T-helper 1 cell (primary cell): ENCODE data around the gene RPS6KC1.
"Not testable (repeated sequence)": the region's sequence is repeated elsewhere in the genome, so short reads cannot be mapped to it uniquely, and the experiment has no call there.

Experiments
- DNase-seq, 5 donors: peaks; one replicate each; pipeline ENCODE4 v3.0.0-alpha.2; 2012 to 2020

Gene RPS6KC1

DNA sequence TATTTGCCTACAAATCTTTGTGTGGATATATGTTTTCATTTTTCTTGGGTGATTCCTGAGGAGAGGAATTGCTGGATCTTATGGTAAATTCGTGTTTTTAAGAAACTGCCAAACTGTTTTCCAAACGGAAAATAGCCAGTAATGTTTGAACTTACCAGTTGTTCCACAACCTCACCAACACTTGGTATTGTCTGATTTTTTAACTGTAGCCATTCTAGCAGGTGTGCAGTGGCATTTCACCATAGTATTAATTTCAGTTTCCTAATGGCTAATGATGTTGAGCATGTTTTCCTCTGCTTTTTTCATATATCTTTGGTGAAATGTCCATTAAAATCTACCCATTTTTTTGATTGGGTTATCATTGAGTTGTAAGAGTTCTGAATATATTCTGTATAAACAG, 56.6 kb downstream of the RPS6KC1 start:
- no peak for DNase-seq

DNA sequence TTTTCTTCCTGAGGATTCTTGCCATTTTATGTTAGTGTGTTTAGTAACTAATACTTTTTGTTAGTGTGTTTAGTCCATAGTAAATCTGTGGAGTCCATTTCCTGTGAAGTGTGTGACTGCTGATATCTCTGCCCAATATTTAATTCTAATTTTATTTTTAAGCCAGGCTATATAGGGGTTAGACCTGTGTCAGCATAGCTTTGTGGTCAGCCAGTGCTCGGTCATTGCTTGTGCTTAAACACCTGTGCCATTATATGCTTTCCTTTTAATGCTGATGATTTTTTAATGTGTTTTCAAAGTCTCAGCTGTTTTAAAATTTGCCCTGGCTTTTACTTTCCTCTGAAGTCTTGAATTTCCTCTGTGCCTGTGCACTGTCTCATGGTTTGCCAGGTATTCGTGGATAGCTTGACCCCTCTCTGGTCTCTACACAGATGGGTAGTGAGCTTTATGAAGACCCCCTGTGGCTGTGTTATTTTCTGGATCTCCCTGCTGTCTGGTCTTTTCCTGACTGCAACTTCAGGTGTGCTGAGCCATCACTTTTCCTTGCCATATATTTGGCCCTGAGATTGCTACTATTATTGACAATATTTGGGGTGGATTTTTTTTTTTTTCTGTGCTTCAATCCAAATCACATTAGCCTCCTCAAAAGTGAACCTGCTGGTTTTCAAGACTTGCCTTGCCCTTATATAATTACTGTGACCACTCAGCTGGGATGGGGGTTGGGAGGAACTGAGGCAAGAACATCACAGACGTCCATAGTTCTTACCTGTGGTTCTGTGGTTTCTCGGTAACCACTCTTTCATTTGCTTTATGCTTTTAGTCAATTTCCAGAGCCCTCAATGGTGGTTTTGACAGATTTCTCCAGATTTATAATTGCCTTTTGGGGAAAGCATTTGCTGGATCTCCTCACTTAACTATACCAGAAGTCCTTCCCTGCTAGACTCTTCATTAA, 59.6 kb downstream of the RPS6KC1 start:
- DNase-seq, result no peak

DNA sequence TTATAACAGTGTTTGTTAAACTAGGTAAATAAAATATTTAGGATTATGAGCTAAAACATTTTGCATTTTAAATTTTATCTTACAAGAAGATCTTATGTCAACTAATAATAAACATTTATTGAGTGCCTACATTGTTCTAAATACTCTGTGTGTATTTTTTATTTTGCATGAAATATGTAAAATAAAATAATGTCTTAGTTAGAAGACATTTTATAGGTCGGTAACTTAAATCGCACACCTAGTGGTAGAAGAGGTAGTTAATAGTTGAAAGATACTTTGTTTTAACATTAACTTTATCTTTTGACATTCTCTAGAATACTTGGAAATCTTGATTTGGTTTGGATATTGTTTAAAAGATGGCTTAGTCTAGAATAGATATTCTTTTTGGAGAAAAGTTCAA, 60.5 kb downstream of the RPS6KC1 start:
- no peak for DNase-seq

DNA sequence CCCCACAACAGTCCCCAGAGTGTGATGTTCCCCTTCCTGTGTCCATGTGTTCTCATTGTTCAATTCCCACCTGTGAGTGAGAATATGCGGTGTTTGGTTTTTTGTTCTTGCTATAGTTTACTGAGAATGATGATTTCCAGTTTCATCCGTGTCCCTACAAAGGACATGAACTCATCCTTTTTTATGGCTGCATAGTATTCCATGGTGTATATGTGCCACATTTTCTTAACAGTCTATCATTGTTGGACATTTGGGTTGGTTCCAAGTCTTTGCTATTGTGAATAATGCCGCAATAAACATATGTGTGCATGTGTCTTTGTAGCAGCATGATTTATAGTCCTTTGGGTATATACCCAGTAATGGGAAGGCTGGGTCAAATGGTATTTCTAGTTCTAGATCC, 61.7 kb downstream of the RPS6KC1 start:
- not testable (repeated sequence) for DNase-seq

DNA sequence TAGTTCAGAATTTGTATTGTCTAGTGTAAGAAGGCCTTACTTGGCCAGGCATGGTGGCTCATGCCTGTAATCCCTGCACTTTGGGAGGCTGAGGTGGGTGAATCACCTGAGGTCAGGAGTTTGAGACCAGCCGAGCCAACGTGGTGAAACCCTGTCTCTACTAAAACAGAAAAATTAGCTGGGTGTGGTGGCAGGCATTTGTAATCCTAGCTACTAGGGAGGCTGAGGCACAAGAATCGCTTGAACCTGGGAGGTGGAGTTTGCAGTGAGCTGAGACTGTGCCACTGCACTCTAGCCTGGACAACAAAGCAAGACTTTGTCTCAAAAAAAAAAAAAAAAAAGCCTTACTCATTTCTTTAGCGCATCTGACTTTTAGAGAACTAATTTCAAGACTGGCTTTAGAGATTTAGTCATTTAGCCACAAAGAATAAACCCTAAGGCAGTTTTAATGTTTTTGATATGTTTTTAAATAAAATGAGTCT, 66.7 kb downstream of the RPS6KC1 start:
- not testable (repeated sequence) for DNase-seq

- no peak for DNase-seq
Measured at GRCh38 chr1:213119794-213120193, 68.8 kb downstream of the RPS6KC1 start.

DNA sequence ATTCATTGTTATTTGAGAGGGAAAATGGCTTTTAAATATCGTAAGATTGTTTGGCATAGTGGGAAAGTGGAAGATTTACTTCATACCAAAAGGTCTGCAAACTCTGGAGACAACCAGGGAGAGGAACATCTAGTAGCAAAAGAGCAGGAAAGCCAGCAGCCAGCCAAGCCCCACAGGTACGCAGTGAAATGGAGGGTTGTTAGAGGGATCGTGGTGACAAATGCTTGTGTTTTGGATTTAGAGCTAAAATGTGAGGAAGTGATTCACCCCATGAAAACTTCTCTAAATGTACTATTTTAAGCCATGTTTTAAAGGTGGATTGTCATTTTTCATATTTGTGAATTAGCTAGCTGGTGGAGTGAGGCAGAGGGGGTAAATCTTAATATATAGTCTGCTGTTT, 69.3 kb downstream of the RPS6KC1 start:
- DNase-seq, result no peak

- DNase-seq, result no peak
Measured at GRCh38 chr1:213120961-213121360, 69.9 kb downstream of the RPS6KC1 start.

DNA sequence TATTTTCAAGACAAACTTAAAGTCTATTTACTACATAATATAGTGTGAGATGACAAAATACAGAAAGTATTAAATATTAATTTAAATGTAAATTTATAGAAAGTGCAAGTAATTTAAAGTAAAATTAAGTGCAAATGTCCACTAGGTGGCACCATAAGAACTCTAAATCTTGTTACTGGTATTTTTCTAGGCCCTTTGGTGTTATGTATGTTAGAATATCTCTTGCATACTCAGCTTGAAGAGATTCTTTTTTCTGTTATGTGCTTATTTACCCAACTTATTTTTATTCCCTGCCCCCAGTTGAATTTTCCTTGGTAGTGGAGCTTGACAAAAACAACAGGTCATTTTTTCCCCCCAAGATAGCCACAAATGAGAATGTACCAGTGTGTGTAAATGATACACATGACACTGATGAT, 71.5 kb downstream of the RPS6KC1 start:
- peak in 1 of 5 donors; percentile 27 for DNase-seq

- no peak for DNase-seq
Measured at GRCh38 chr1:213123087-213123486, 72.0 kb downstream of the RPS6KC1 start.

DNA sequence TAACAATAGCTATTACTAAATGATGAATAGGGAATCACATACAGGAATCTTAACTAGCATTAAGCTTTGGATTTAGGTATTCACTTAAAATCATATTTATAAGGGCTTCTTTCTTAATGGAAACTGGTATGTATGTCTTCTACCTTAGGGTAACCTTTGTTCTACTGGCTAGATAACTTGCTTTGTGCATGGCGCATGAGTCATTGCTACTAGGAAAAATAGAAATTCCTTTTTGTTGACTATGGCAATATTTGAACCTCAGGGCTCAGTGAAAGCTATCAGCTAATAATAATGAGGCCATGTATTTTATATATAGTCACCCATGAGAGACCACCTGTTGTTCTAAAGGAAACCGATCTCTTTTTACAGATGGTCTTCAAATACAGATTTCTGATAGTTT, 72.5 kb downstream of the RPS6KC1 start:
- DNase-seq, result no peak

DNA sequence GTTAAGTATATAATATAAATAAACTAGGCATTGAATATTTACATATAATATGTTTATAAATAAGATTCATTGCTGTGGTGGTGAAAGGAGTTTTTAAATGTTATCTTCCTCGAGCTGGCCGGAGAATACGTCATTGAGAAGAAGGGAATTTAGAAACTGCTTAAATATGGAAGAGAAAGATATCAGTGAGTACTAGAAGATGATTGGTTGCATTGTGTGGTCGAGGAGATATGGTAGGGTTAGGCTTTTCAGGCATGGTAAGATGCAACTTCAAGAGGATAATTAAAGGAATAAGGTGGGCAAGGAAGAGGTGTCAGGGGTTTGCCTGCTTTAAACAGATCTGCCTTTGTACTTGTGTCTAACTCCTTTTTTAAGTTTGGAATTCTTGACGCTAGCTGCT, 73.5 kb downstream of the RPS6KC1 start:
- DNase-seq, result no peak

GRCh38 chr1:213125643-213126042, 74.6 kb downstream of the RPS6KC1 start:
- no peak for DNase-seq

GRCh38 chr1:213127074-213127473, 76.0 kb downstream of the RPS6KC1 start:
- no peak for DNase-seq

DNA sequence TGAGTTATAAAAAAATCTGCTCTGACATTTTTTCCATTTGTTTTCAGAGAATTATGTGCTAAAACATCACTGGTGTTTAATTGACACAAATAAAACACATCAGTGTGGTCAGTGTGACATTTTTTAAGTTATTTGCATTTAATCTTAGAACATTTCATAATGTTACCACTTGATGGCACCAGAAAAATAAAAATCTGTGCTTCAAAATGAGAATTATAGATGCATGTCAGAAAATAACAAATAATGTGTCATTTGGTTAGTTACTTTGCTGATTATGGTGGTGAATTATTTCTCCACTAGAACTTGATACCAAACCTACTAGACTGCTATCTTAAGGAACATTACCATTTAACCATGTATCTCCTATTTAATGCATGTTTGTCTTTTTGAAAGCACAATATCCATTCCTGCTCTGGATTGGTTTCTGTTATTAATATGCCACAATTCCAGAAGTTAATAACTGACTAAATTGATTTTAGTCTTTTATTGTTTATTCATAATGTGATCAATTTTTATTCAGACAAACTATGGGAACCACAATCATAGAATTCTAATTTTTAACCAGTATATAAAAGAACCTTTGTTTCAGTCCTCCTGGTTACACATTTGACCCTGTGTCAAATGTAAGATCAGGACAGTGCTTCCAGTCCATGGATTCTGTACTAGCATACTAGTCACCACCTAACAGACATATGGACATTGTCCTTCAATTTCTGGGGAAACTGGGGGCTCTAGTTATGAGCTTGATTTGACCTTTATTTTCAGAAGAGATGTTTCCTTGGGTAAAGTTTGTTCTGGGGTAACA, 81.0 kb downstream of the RPS6KC1 start:
- no peak for DNase-seq

DNA sequence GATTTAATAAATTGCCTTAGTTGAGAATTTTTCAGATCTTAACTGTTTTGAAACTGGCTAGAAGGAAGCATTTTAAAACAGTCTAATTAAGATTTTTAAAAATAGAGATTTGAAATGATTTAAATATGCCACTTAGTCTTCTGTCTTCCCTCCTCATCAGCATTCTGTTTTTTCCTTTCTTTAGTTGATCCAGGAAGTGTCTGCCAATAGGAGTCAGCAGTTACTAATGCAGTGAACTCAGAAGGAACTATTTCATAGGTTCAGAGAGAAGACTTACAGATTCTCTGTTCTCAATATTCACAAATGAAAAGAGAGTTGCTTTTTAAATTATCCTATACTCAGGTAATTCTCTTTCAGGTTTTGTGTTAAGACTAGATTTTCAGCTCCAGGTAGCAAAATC, 84.5 kb downstream of the RPS6KC1 start:
- no peak for DNase-seq

GRCh38 chr1:213136190-213136917, 85.3 kb downstream of the RPS6KC1 start:
- DNase-seq, result no peak

DNA sequence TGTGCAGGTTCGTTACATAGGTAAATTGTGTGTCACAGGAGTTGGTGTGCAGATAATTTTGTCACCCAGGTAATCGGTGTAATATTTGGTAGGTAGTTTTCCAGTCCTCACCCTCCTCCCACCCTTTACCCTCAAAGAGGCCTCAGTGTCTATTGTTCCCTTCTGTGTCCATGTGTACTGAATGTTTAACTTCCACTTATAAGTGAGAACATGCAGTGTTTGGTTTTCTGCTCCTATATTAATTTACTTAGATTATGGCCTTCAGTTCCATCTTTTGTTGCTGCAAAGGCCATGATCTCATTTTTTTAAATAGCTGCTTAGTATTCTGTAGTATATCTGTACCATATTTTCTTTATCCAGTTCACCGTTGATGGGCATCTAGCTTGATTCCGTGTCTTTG, 87.3 kb downstream of the RPS6KC1 start:
- DNase-seq, result no peak

- no peak for DNase-seq
Measured at GRCh38 chr1:213138892-213139291, 87.9 kb downstream of the RPS6KC1 start.

GRCh38 chr1:213148905-213149304, 97.9 kb downstream of the RPS6KC1 start:
- DNase-seq, result no peak

DNA sequence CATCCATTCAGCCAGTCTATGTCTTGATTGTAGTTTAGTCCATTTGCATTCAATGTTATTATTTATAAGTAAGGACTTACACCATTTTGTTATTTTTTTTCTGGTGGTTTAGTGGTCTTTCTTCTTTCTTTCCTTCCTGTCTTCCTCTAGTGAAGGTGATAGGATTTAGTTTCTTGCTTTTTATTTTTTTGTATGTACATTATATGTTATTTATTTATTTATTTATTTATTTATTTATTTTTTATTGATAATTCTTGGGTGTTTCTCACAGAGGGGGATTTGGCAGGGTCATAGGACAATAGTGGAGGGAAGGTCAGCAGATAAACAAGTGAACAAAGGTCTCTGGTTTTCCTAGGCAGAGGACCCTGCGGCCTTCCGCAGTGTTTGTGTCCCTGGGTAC, 99.0 kb downstream of the RPS6KC1 start:
- DNase-seq, result not testable (repeated sequence)

GRCh38 chr1:213154056-213154685, 103.1 kb downstream of the RPS6KC1 start:
- no peak for DNase-seq
